DND-41 (cell line): ENCODE measurements around the gene GPC1.

Experiments
- EZH2 ChIP-seq: IDR thresholded peaks from 3 replicates; pipeline ENCODE4 v1.6.1; 2012; ENCODE audit warnings: borderline replicate concordance, low read depth, mild to moderate bottlenecking, moderate library complexity, low read length, inconsistent platforms; ENCODE audit not compliant: severe bottlenecking
- TF ChIP-seq, protein P1 (sequence below): IDR thresholded peaks from 2 replicates; pipeline ENCODE4 v1.5.1; 2012; ENCODE audit warnings: borderline replicate concordance, low read length, moderate library complexity, mild to moderate bottlenecking; ENCODE audit not compliant: poor library complexity, severe bottlenecking; ENCODE audit errors: extremely low read depth

DNA sequence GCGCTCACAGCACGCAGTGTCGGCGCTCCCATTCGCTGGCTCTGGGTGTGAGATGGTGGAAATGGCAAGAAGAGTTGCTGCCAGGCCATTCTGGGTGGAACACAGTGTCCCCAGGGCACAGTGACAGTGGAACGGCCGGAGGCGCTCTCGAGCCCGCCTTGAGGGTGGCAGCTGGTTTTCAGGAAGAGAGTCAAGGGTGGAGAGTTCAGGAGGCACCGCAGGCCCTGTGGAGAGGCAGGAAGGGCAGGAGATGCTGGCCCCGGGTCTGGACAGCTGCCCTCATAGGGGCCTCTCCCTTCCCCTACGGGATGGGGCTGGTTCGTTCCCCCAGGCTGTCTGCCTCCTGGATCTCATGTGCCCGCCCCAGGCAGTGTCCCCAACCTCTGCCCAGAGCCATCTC is 12.5 kb downstream of the GPC1 start:
- TF ChIP-seq, protein P1, sequence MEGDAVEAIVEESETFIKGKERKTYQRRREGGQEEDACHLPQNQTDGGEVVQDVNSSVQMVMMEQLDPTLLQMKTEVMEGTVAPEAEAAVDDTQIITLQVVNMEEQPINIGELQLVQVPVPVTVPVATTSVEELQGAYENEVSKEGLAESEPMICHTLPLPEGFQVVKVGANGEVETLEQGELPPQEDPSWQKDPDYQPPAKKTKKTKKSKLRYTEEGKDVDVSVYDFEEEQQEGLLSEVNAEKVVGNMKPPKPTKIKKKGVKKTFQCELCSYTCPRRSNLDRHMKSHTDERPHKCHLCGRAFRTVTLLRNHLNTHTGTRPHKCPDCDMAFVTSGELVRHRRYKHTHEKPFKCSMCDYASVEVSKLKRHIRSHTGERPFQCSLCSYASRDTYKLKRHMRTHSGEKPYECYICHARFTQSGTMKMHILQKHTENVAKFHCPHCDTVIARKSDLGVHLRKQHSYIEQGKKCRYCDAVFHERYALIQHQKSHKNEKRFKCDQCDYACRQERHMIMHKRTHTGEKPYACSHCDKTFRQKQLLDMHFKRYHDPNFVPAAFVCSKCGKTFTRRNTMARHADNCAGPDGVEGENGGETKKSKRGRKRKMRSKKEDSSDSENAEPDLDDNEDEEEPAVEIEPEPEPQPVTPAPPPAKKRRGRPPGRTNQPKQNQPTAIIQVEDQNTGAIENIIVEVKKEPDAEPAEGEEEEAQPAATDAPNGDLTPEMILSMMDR: no peak
- no peak for TF ChIP-seq EZH2
